CD4-positive, alpha-beta memory T cell (primary cell): ENCODE data around the gene NGF. TPM values are rescaled to one million over a fixed set of nuclear protein-coding genes. Genes with fewer than 3 reads are reported as not detected.

Experiments
- CTCF ChIA-PET: fragments of 350-600 bp; sonication (Branson Sonifier 250); formaldehyde crosslinking; loops from one replicate; lab custom pipeline; 2021; ENCODE audit warnings: inconsistent platforms; ENCODE audit not compliant: partially characterized antibody; lab: Charles Lee
- POLR2A ChIA-PET: fragments of 350-600 bp; sonication (Branson Sonifier 250); formaldehyde crosslinking; loops from one replicate; lab custom pipeline; 2021; ENCODE audit not compliant: partially characterized antibody; lab: Charles Lee
- DNase-seq, 5 donors: peaks; one replicate each; pipeline versions ENCODE4 v3.0.0 to v3.0.0-alpha.2; 2020 to 2022; ENCODE audit warnings: mixed read lengths in 1 of 5
- H3K27ac ChIP-seq: one replicate; pipeline ENCODE4 v1.7.0; 2013; ENCODE audit warnings: low read depth, low read length
- H3K27me3 ChIP-seq: 2 replicates; pipeline ENCODE4 v1.7.0; 2013; ENCODE audit warnings: mild to moderate bottlenecking, low read length, moderate library complexity; ENCODE audit not compliant: insufficient read depth
- H3K36me3 ChIP-seq: 2 replicates; pipeline ENCODE4 v1.7.0; 2013; ENCODE audit warnings: mild to moderate bottlenecking, low read length, moderate library complexity; ENCODE audit not compliant: insufficient read depth
- H3K4me1 ChIP-seq: 2 replicates; pipeline ENCODE4 v1.7.0; 2013; ENCODE audit warnings: mild to moderate bottlenecking, low read length, moderate library complexity; ENCODE audit not compliant: insufficient read depth
- H3K4me3 ChIP-seq, 2 donors: one replicate each; pipeline ENCODE4 v1.7.0; 2013; ENCODE audit warnings: low read length in 2 of 2, mild to moderate bottlenecking in 1 of 2
- H3K9me3 ChIP-seq, 2 donors: one replicate each; pipeline ENCODE4 v1.7.0; 2013; ENCODE audit warnings: low read length in 2 of 2, control low read depth in 1 of 2; ENCODE audit not compliant: control insufficient read depth in 1 of 2
- H3K27ac Mint-ChIP-seq, 7 donors: one replicate each; pipeline ENCODE4 v1.8.0; 2020 to 2021; ENCODE audit warnings: mixed read lengths in 7 of 7, mild to moderate bottlenecking in 6 of 7, inconsistent platforms in 3 of 7, moderate library complexity in 3 of 7
- H3K27me3 Mint-ChIP-seq, 2 donors: one replicate each; pipeline ENCODE4 v1.8.0; 2020 to 2021; ENCODE audit warnings: mixed read lengths in 2 of 2
- H3K36me3 Mint-ChIP-seq, 2 donors: one replicate each; pipeline ENCODE4 v1.8.0; 2020 to 2021; ENCODE audit warnings: mixed read lengths in 2 of 2, inconsistent platforms in 1 of 2, mild to moderate bottlenecking in 1 of 2
- H3K4me1 Mint-ChIP-seq, 4 donors: one replicate each; pipeline ENCODE4 v1.8.0; 2020 to 2021; ENCODE audit warnings: mixed read lengths in 4 of 4, mild to moderate bottlenecking in 1 of 4
- H3K4me3 Mint-ChIP-seq, 8 donors: one replicate each; pipeline ENCODE4 v1.8.0; 2020 to 2021; ENCODE audit warnings: mixed read lengths in 8 of 8, mild to moderate bottlenecking in 7 of 8, moderate library complexity in 6 of 8, inconsistent platforms in 3 of 8
- H3K9me3 Mint-ChIP-seq, 8 donors: one replicate each; pipeline ENCODE4 v1.8.0; 2020 to 2021; ENCODE audit warnings: mixed read lengths in 8 of 8, mild to moderate bottlenecking in 5 of 8, inconsistent platforms in 3 of 8, moderate library complexity in 1 of 8
- intact Hi-C: fragments of 100-400 bp; cut with micrococcal nuclease; formaldehyde crosslinking; loops from one replicate; pipeline ENCODE4 v1.15.1; 2023
- polyA plus RNA-seq, 2 donors: library from polyadenylated mRNA; unstranded; fragments of 300-500 nt; fragmentation: Illumina TruSeq; gene quantifications; one replicate each; pipeline ENCODE4 v1.2.3, GENCODE V29; 2021
- total RNA-seq, 2 experiments: library from RNA; stranded (reverse); gene quantifications; one replicate each; pipeline ENCODE4 v1.2.3, GENCODE V29; 2021

NGF gene
- total and polyA plus RNA-seq, 4 experiments from 2014 or later = not detected

DNA sequence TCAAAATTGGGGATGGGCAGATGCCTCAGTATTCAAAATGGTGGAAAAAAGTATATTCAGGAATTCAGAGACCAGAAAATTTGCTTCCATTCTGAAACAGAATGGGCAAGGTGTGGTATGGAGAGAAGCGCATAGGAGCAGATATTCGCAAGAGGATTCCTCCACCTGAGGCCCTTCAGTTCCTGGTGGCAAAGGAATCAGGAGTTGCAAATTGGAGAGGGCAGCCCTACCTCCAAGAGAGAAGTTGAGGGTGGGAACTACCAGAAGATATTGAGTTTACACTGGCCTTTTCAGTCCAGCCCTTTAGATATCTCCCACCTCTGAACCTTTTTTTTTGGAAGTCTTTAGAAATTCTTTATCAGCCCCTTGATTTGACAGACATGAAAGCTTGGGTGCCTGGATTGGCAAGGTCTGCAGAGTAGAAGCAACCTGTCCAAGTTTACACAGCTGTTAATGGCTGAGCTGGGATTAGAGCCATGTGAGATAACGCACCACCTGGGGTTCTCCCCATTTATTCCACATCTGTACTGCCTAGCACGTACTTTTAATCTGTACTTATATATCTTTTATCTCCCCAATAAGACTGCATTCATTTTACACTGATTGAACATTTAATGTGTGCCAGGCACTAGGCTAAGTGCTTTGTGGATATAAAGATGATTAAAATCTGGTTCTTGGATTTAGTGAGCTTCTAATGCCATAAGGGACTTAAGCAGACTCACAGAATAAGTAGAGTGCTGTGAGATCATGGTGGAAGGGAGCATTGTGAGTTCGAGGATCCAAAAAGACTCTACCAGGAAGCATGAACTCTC, 99.5 kb downstream of the NGF start:
- CTCF ChIA-PET = no interaction called here
- POLR2A ChIA-PET = no interaction called here
- intact Hi-C loops = no loop called here

DNA sequence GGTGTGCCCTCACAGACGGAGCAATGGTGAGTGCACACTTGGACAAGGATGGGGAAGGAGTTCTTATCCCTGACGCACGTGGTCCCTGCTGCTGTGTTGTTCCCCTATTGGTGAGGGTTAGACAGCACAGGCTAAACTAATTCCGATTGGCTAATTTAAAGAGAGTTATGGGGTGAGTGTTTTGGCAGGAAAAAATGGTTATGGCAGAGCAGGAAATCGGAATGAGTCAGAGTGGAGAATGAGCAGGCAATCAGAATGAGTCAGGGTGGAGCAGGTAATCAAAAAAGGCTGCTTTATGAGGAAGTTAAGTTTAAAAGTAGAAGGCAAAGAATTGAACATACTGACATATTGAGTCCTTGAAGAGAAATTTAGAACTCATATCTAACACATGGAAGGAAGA, 100.5 kb downstream of the NGF start:
- H3K27ac ChIP-seq = no peak overlapping the region
- ChIA-PET POLR2A (no interaction called here), CTCF (no interaction called here)
- H3K36me3 Mint-ChIP-seq = no peaks in the 10 kb centered on the region
- H3K4me1 ChIP-seq = no peaks in the 10 kb centered on the region
- no peak overlapping the region for H3K27ac Mint-ChIP-seq
- no peaks in the 10 kb centered on the region for H3K27me3 ChIP-seq
- no peak overlapping the region for H3K4me3 ChIP-seq
- H3K27me3 Mint-ChIP-seq = peaks cover 8 to 9% of the 10 kb centered on the region in 2 donors
- H3K36me3 ChIP-seq = no peaks in the 10 kb centered on the region
- H3K9me3 ChIP-seq = no peaks in the 10 kb centered on the region
- no peak for DNase-seq
- no peaks in the 10 kb centered on the region for H3K4me1 Mint-ChIP-seq
- intact Hi-C loops = no loop called here
- peaks cover 0 to 2% (median 0%) of the 10 kb centered on the region in 8 donors for H3K9me3 Mint-ChIP-seq
- no peak overlapping the region for H3K4me3 Mint-ChIP-seq

More for the DNA sequence above, 99.5 kb downstream of the NGF start:
- Mint-ChIP-seq H3K27me3 (peaks cover 9 to 13% of the 10 kb centered on the region in 2 donors), H3K9me3 (peaks cover 0 to 6% (median 0%) of the 10 kb centered on the region in 8 donors), H3K4me3 (no peak overlapping the region), H3K36me3 (no peaks in the 10 kb centered on the region), H3K4me1 (no peaks in the 10 kb centered on the region), H3K27ac (no peak overlapping the region)
- DNase-seq = no peak
- no peaks in the 10 kb centered on the region for H3K4me1 ChIP-seq
- H3K4me3 ChIP-seq = no peak overlapping the region
- H3K27me3 ChIP-seq = peaks cover 5% of the 10 kb centered on the region
- no peaks in the 10 kb centered on the region for H3K36me3 ChIP-seq
- H3K27ac ChIP-seq = no peak overlapping the region
- H3K9me3 ChIP-seq = no peaks in the 10 kb centered on the region

DNA sequence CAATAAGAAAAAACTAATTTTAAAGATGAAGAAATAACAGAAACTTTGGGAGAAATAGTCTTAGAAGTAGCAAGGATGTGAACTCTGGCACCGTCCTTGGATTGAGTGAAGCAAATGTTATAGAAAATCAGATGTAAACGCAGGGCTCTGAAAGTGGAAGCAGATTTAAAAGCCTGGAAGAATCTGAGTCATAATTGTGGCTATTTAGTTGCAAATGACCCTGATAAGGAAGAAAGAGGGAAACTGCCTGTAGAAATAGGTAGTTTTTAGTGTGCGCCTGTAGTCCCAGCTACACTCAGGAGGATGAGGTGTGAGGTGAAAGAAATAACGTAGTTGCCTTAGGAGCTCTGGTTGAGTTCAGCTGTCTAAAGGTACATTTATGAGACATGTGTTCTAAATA, 101.0 kb downstream of the NGF start:
- Mint-ChIP-seq H3K4me3 (no peak overlapping the region), H3K36me3 (no peaks in the 10 kb centered on the region), H3K27ac (no peak overlapping the region), H3K9me3 (peaks cover 0 to 2% (median 0%) of the 10 kb centered on the region in 8 donors), H3K27me3 (peaks cover 8 to 9% of the 10 kb centered on the region in 2 donors), H3K4me1 (no peaks in the 10 kb centered on the region)
- Histone ChIP-seq H3K36me3 (no peaks in the 10 kb centered on the region), H3K4me1 (no peaks in the 10 kb centered on the region), H3K27ac (no peak overlapping the region), H3K9me3 (no peaks in the 10 kb centered on the region), H3K27me3 (no peaks in the 10 kb centered on the region), H3K4me3 (no peak overlapping the region)
- CTCF ChIA-PET = no interaction called here
- no peak for DNase-seq
- intact Hi-C loops = no loop called here
- POLR2A ChIA-PET = no interaction called here

Other genes starting within 250 kb of the NGF start
- 1 to 10 TPM; 1.3 to 3.5 TPM for gene TSPAN2, start 248.7 kb downstream of the NGF start, total RNA-seq
- gene TSPAN2, start 248.7 kb downstream of the NGF start, polyA plus RNA-seq = 10 to 100 TPM; 20.8 to 21.8 TPM